GM18870 (cell line): Measurements from ENCODE around the gene ADCY5.

ENCODE experiments used
- ATAC-seq: cut with Tn5 transposase; IDR thresholded peaks from one replicate; pipeline ENCODE4 v1.9.1; 2021; ENCODE audit warnings: moderate library complexity; ENCODE audit not compliant: unreplicated experiment

Gene ADCY5

DNA sequence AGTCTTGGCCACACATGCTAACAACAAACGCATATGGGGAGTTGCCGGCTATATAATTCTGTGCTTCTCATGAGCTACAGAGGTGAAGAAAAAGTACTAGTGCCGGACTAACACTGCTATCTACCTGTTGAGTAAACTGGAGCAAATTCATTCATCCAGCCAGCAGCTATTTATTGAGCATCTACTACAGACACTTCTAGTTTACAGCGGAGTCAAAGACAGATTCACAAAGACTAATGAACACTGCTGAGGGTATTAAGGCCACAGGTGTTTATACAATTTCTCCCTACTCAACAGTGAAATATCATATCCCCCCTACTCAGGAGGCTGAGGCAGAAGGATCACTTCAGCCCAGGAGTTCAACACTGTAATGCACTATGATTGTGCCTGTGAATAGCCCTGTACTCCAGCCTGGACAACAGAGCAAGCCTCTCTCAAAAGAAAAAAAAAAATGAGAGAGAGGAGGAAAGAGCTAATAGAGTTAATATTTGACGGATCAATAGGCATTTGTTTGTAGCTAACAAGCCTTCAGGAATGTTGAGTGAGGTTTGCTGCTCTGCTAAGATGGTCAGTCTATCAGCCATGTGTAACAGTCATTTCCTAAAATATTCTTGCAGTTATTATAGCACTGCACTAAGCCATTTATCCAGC, 17.8 kb downstream of the ADCY5 start:
- no peak for ATAC-seq

- ATAC-seq, result no peak
Measured at GRCh38 chr3:123430266-123430665, 18.6 kb downstream of the ADCY5 start.

DNA sequence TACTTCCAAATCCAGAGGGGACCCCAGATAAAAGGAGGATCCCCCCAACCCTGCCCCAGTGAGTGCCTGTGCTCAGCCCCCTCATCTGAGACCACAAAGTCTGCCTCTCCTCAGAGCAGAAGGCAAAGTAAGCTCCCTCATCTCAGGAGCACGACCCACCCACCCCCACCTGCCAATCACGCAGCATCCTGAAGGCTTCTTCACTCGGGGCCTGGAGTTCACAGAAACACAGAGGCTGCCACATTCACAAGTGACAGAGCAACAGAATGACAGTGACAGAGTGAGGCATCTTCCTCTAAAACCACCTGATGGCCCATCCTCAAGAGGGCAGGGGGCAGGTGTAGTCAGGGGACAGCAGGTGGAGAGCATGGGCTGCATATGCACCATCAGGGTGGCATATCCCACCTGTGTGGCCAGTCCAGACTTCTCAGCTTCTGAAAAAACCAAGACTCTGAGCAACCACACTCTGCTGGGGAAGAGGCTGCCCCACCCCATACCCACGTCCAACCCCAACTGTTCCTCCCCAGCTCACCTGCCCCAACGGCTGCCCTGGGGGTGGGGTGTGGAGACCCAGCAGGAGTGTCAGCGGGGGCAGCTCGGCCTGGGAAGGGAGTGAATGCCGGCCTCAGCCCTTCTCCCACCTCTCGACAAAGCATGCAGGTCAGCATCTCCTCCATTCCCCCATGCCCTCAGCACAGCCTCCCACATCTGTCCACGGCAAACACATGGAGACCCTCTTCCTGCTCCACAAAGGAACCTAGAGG, 19.3 kb downstream of the ADCY5 start:
- no peak for ATAC-seq

DNA sequence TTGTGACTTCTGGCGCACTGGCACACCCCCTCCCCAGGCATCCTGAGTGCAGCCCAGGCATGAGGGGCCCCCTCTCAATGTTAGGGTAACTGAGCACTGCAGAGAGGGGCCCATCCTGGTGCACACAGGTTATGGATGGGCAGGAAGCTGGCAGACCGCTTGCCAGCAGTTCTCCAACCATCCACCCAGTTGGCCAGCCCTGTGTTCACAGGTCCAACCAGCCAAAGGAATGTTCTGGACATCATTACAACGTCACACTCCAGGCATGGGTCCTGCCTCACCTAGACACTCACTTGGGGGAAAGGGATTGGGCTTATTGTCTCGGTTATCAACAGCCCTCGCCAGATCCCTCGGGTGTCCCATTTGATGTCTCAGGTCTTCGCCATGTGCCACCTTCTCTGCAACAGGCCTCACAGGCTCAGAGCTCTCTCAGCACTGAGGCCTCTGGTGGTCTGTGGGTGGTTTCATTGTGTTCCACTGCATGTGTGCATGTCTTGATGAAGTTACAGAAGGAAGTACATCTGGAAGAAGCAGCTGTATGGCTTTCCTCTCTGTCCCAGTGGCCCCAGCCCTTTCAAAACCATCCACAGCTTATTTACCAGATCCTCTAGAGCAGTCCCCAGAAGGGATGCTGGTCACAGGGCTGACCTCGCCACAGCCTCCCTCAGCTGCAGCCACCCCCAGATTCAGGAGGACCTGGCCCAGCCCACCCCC, 23.7 kb downstream of the ADCY5 start:
- no peak for ATAC-seq

DNA sequence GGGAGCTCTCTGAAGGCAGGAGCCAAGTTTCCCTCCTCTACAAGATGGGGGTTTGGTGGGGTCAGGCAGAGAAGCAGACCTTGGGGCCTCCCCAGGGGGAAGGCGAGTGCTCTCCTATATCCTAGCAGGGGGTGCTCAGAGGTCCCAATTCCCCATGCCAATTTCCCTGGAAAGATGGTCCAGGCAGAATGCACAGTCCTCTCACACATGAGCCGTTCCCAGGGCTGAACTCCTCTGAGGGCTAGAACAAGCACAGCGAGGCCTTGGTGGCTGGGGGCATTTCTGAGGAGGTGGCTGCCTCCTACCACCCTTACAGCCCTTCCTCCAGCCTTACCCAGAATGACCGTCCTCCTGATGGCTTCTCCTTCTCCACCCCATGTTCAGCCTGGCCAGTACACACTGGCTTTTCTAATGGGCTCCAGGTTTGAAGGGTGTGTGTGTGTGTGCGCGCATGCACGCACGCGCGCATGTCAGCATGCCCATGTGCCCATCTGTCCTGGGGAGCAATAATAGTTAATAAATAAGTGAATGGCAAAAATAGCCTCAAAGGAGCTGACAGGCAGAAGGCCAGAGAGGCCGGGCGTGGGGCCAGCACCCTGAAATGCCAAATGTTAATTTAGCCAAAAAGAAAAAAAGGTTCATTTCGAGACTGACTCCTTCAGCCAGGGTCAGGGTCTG, 24.4 kb downstream of the ADCY5 start:
- ATAC-seq, result no peak

DNA sequence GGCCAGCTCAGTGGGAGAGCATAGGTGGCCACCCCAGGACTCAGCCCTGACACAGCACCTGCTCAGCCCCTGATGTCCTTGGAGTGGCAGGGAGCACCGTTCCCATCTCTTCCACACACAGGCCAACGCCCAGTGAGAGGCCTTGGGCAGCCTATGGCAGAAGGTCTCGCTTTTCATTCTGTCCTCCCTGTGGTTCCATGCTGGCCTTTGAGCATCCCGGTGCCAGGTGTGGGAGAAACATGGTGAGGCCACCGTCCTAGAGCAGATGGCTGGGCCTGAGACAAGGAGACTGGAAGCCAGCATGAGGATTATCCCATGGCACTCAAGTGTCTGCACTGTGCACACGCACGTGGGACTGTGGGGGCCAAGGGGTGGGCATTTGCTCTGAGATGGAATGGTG, 25.1 kb downstream of the ADCY5 start:
- no peak for ATAC-seq

- no peak for ATAC-seq
Measured at GRCh38 chr3:123423031-123423430, 25.9 kb downstream of the ADCY5 start.

GRCh38 chr3:123422457-123422856, 26.4 kb downstream of the ADCY5 start:
- ATAC-seq, result no peak

GRCh38 chr3:123421353-123422174, 27.3 kb downstream of the ADCY5 start:
- no peak for ATAC-seq

DNA sequence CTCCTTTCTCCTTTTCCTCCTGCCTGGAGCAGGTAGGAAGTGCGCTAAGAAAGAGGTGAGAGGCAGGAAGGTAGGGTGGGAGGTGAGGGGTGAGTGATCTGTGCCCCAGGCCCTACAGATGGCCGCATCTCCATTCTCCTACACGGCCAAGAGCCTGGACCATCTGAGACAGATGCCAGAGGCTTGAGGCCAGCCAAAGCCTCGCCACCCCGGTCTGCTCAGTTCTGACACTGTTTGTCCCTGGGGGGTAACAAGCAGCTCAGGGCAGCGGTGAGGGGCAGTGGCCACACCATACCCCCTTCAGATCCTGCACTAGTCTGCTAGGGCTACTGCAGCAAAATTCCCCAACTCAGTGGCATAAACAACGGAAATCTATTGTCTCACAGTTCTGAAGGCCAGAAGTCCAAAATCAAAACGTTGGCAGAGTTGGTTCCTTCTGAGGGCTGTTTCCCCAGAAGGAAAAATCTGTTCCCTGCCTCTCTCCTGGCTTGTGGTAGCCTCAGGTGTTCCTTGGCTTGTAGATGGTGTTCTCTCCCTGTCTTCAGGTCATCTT, 28.4 kb downstream of the ADCY5 start:
- no peak for ATAC-seq

DNA sequence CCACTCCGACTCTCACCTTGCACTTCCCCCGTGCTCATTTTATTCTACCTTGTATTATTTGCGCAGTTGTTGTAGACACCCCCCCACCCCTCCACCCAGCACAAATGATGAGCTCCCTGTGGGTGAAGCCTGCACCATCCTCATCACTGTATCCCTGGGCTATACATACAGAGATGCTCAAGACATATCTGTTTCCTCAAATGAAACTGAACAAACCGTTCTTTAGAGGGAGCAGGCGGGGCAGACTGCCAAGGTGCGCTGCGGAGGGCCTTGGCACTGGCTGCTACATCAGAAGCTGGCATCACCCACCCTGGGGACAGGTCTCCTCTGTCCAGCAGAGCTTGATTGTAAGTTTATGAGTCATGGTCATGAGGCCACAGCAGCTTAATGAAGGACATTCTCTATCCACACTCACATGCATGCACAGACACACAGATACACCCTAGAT, 29.0 kb downstream of the ADCY5 start:
- no peak for ATAC-seq

DNA sequence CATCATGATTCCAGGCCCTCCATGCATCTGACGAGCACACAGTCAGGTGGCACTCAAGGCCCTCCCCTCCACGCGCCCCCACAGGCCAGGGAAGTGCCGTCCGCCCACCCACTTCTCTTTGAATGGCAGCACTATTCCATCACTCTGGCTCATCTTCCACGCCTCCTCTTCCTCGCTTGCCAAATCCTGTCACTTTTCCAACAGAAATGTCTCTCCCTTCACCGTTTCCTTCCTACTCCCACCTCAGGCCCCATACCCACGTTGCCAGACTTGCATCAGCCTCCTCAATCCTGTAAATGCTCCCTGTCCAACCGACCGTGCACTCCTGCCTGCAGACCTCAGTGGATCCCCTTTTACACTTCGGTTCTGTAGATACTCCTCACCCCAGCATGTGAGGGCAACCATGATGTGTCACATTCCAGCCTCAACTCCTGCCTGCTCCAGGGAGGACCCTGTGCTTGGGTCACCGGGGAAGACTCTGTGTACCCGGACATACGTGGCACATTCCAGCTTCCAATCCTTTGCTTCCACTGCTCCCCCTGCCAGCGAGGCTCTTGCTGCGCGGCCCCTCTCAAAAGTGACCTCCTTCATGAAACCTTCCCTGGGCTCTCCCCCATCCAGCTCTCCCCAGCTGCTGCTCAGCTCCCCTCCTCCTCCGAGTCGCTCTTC, 29.6 kb downstream of the ADCY5 start:
- no peak for ATAC-seq

DNA sequence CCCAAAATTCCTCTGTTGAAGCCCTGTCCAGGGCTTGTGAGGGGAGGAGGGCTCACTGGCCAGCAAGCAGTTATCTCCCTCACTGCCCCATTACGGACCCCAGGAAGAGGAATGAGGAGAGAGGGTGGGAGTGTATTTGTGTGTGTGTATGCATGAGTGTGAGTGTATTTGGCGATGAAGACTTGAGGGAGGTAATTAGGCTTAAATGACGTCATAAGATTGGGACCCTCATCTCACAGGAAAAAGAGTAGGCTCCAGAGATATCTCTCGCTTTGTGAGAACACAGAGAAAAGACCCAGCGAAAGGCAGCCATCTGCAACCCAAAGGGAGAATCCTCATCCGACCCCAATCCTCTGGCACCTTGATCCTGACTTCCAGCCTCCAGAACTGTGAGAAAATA, 32.2 kb downstream of the ADCY5 start:
- no peak for ATAC-seq

DNA sequence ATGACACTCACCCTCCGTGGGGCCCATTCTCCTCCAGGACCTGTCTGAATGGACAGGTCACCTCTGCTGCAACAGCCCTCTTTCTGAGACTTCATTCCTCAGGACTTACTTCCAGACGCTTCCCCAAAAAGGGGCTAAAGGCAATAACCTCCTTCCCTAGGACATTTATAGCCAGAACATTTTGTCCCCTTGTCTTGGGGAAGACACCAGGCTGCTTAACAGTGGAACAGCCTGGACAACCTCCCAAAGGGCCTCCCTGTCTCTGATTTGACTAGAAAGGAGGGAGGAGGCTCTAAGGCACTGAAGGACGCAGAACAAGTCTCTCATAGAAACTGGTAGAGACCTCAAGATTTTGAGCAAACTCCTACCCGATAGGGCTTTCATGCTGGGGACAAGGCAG, 32.7 kb downstream of the ADCY5 start:
- no peak for ATAC-seq

DNA sequence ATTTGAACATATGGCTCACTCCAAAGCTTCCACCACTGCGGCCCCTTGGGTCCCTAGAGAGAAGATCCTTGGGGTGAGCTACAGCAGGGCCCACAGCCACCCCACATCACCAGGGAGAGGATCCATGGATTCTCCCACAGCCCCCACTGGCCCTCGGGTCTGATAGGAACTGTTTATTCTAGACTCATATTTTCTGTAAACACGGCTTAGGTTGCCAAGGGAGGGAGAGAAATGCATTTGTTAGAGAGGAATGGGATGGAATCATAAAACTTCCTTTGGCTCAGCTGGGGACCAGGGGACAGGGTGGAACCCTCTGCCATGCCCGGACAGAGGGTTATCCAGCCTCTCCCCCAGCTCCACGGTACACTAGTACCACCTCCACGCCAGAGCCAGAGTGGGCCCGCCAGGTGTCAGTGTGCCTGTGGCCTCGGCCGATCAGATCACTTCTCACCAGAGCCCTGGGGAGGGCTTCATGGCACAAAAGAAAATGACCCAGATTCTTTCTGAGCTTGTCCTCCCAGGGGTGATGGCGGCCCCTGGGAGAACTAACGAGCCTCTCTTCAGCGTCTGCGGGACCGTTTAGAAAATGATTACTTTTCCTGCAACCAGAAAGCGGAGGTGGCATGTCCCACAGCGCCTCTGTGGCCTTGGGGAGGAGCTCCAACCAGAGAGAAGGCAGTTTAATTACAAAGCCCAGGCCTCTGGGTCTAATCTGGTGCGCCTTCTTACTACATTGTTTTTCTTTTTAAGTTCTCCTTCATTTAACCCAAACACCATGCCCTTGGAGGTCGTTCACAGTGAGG, 33.7 kb downstream of the ADCY5 start:
- ATAC-seq, result no peak

DNA sequence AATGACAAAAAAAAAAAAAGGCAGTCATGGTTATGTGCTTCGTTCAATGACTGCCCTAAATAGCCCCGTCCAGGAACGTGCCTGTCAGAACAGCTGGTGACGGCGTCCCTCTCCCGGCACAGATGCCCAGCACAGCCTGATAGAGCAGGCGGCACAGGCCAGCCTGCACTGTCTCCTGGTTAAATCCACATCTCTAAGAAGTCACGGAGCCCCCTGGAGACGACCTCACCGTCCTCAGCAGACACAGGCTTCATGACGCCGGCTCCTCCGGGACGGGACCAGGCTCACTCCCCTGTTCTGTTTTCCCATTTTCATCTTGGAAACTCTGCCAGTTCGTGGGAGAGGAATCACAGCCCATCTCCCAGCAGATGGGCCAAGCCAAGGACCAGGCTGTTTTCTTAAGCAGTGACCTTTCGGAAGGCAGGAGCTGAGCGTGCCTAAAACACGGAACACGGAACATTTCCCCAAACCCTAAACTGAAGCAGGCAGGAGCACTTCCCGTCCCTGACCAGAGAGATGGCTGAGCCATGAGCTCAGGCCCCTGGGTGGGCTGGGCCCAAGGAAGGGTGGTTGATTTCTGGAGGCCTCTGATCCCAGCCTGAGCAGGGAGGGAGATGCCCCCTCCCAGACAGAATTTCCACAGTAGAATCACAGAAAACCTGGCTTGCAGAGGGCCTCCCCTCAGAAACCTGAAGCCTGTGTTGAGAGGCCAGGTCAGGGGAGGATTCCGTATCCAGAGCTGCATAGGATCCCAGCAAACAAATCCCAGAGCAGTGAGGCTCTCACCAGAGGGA, 35.9 kb downstream of the ADCY5 start:
- no peak for ATAC-seq

GRCh38 chr3:123412076-123412475, 36.8 kb downstream of the ADCY5 start:
- ATAC-seq, result no peak
